ENCODE results near the gene ANAPC5.
"Not testable (repeated sequence)": the region's sequence is repeated elsewhere in the genome, so short reads cannot be mapped to it uniquely, and the experiment has no call there.

The ANAPC5 gene

GRCh38 chr12:121287267-121287954 is 64.8 kb downstream of the ANAPC5 start:
- no peak for FAIRE-seq
- DNase-seq (ENCODE audit: low spot score), result no peak

- no peak for FAIRE-seq
- DNase-seq (ENCODE audit: low spot score), result no peak
Measured at GRCh38 chr12:121285856-121286255, 66.4 kb downstream of the ANAPC5 start.

- FAIRE-seq (no peak), DNase-seq (ENCODE audit: low spot score) (no peak)
Measured at GRCh38 chr12:121284551-121285390, 67.4 kb downstream of the ANAPC5 start.

- no peak for FAIRE-seq
Measured at GRCh38 chr12:121283841-121284240, 68.4 kb downstream of the ANAPC5 start.

GRCh38 chr12:121283388-121283787 is 68.8 kb downstream of the ANAPC5 start:
- FAIRE-seq, result no peak
- DNase-seq (ENCODE audit: low spot score), result no peak

More at GRCh38 chr12:121283841-121284240, 68.4 kb downstream of the ANAPC5 start:
- no peak for DNase-seq (ENCODE audit: low spot score)

- FAIRE-seq; DNase-seq (ENCODE audit: low spot score): not testable (repeated sequence)
Measured at GRCh38 chr12:121282910-121283309, 69.3 kb downstream of the ANAPC5 start.

GRCh38 chr12:121282072-121282742 is 70.0 kb downstream of the ANAPC5 start:
- no peak for FAIRE-seq
- DNase-seq (ENCODE audit: low spot score), result no peak

- FAIRE-seq; DNase-seq (ENCODE audit: low spot score): not testable (repeated sequence)
Measured at GRCh38 chr12:121281116-121281515, 71.1 kb downstream of the ANAPC5 start.

- FAIRE-seq; DNase-seq (ENCODE audit: low spot score): not testable (repeated sequence)
Measured at GRCh38 chr12:121280531-121280930, 71.7 kb downstream of the ANAPC5 start.

GRCh38 chr12:121279507-121279915 is 72.7 kb downstream of the ANAPC5 start:
- DNase-seq (ENCODE audit: low spot score) (no peak), FAIRE-seq (no peak)

GRCh38 chr12:121279071-121279375 is 73.2 kb downstream of the ANAPC5 start:
- FAIRE-seq (no peak), DNase-seq (ENCODE audit: low spot score) (no peak)

- no peak for DNase-seq (ENCODE audit: low spot score)
Measured at GRCh38 chr12:121278169-121279070, 73.8 kb downstream of the ANAPC5 start.

GRCh38 chr12:121277374-121277759 is 74.8 kb downstream of the ANAPC5 start:
- FAIRE-seq, result no peak

More at GRCh38 chr12:121278169-121279070, 73.8 kb downstream of the ANAPC5 start:
- no peak for FAIRE-seq

GRCh38 chr12:121274036-121274763 is 78.0 kb downstream of the ANAPC5 start:
- FAIRE-seq, result no peak
- no peak for DNase-seq (ENCODE audit: low spot score)

More at GRCh38 chr12:121277374-121277759, 74.8 kb downstream of the ANAPC5 start:
- DNase-seq (ENCODE audit: low spot score), result no peak

- DNase-seq (ENCODE audit: low spot score) (no peak), FAIRE-seq (no peak)
Measured at GRCh38 chr12:121273364-121273896, 78.8 kb downstream of the ANAPC5 start.

GRCh38 chr12:121267822-121268221 is 84.4 kb downstream of the ANAPC5 start:
- DNase-seq (ENCODE audit: low spot score) (no peak), FAIRE-seq (no peak)

- no peak for DNase-seq (ENCODE audit: low spot score)
- FAIRE-seq, result no peak
Measured at GRCh38 chr12:121264951-121265515, 87.2 kb downstream of the ANAPC5 start.

GRCh38 chr12:121264135-121264534 is 88.1 kb downstream of the ANAPC5 start:
- DNase-seq (ENCODE audit: low spot score) (no peak), FAIRE-seq (no peak)

- no peak for FAIRE-seq
- DNase-seq (ENCODE audit: low spot score), result no peak
Measured at GRCh38 chr12:121263206-121263935, 88.8 kb downstream of the ANAPC5 start.
